ENCODE data around the gene CDK5RAP3.

CDK5RAP3 gene

GRCh38 chr17:48024149-48025039 lies 53.5 kb downstream of the CDK5RAP3 start:
- peak; percentile 70 for DNase-seq (ENCODE audit: low spot score)

DNA sequence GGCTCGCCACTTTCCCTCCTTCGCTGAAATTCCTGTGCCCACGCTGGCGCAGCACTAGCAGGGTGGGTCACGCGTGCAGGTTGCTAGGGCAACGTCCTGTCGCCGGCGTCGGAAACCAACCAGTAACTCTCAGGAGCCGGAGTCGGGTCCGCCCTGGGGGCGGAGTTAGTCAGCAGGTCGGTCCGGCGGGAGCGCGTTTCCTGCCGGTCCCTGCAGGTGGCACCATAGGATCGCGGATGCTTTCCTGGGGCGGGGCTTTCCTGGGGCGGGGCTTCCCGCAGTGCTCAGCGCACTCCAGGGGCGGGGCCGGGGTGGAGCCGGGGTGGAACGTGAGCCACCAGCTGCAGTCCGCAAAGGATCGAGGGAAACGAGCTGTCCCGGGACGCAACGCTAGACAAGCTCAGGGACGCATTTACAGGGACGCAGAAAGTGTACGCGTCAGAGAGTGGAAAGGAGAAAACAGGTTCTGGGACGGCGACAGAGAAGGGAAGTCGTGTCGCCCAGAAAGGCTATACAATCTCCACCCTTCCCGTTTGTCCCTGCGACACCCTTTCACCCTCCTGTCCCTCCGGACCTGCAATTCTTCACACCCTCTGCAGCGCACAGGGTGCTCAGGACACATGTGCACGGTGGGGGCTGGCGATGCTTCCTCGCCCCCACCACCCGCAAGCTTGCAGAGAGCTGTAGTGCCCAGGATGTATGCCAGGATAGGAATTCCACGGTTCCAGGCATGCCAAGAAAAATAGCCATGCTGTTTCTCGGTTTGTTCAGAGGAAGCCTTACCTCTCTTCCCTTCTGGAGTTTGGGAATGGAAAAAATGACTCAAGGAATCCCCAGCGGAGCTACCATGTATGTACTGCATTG lies 54.4 kb downstream of the CDK5RAP3 start:
- peak; percentile 94 for DNase-seq (ENCODE audit: low spot score)

DNA sequence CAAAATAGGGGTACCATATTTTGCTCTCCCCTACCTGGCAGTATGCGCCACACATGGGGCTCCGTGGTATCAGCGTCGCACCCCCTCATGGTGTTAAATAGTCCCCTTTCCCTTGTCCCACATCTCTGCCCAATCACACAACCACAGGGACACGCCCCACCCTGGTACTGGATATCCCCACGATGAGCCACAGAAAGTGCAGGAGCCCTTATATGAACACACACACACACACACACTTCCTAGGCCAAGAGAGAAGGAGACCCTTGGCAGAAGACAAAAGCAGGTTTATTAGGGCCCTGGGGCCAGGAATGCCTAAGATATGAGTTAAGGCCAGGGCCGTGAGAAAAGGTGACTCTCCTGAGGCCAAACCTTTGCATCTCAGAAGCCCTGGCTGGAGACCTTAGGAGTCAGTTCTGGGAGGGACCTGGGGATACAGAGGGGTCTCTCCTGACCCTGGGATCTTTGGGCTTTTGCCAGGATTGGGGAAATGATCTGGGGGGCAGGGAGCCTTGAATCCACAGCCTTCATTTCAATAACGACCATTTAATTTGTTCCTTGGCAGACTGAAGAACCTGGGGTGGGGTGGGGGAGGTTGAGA lies 55.1 kb downstream of the CDK5RAP3 start:
- DNase-seq (ENCODE audit: low spot score), result no peak

GRCh38 chr17:48026502-48027321 lies 55.8 kb downstream of the CDK5RAP3 start:
- DNase-seq (ENCODE audit: low spot score), result peak; percentile 94

GRCh38 chr17:48027322-48027981 lies 56.5 kb downstream of the CDK5RAP3 start:
- no peak for DNase-seq (ENCODE audit: low spot score)

DNA sequence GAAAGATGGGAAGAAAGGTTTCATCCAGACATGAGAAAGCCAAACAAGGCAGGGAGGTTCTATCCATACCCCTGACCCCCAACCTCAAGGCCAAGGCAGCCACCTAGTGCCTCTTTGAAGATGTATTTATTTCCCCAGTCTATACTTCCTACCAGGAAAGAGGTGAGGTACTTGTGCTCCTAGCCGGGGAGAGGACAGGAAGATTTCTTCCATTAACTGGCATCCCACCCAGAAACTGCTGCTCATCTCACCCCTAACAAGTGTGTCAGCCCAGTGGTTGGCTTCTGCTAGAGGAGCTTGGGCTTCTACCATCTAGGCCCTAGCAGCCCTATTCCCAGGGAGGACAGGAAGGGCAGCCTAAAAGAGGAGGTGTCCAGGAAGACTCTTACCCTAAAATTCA lies 57.8 kb downstream of the CDK5RAP3 start:
- no peak for DNase-seq (ENCODE audit: low spot score)

GRCh38 chr17:48030531-48030930 lies 59.6 kb downstream of the CDK5RAP3 start:
- DNase-seq (ENCODE audit: low spot score), result peak; percentile 57
